AG04449 (cell line): Measurements from ENCODE around the gene CLASRP.
A peak's percentile ranks its signal among the peaks of the same experiment; 100 is the strongest.

Experiments
- CTCF ChIA-PET: fragments of 350-600 bp; formaldehyde crosslinking; extraction: SDS; loops from one replicate; lab custom pipeline; 2021; ENCODE audit warnings: antibody characterized with exemption; lab: Yijun Ruan, JAX
- POLR2A ChIA-PET: fragments of 400-600, 350-600 bp; formaldehyde crosslinking; extraction: SDS; loops from one replicate; lab custom pipeline; 2020; ENCODE audit warnings: antibody characterized with exemption, inconsistent platforms; lab: Yijun Ruan, JAX
- DNase-seq: peaks from one replicate; pipeline ENCODE4 v3.0.0-alpha.2; 2010; ENCODE audit warnings: low read depth, low spot score
- H3K4me3 ChIP-seq: 2 replicates; pipeline ENCODE4 v1.5.1; 2011; ENCODE audit warnings: low read depth, mild to moderate bottlenecking, control low read depth, low read length
- CTCF ChIP-seq: IDR thresholded peaks from one replicate; pipeline ENCODE4 v1.5.1; 2011; ENCODE audit warnings: mild to moderate bottlenecking, moderate library complexity, low read length, control low read depth, inconsistent platforms; ENCODE audit not compliant: insufficient read depth; ENCODE audit errors: missing control alignments

CLASRP gene

GRCh38 chr19:45091031-45091923 is 52.4 kb downstream of the CLASRP start:
- peak; percentile 91 for DNase-seq
- no peak for TF ChIP-seq CTCF
- H3K4me3 ChIP-seq = peak overlapping the region; percentile 92
- CTCF ChIA-PET = interaction anchor here (0.7 to 5.1 kb wide), 12 partner anchors 11 to 185 kb away, joined by 3 to 37 read pairs (median 3); partner anchors contain the start of genes BLOC1S3 and TRAPPC6A
- POLR2A ChIA-PET = interaction anchor here (0.6 to 2.3 kb wide), 4 partner anchors 8 to 137 kb away, joined by 4 to 16 read pairs (median 6); partner anchors contain the start of genes BLOC1S3 and TRAPPC6A

- peak; percentile 69 for DNase-seq
- TF ChIP-seq CTCF = peak; percentile 53
- CTCF ChIA-PET = interaction anchor here (0.7 to 5.1 kb wide), 10 partner anchors 14 to 187 kb away, joined by 3 to 37 read pairs (median 4); partner anchors contain the start of genes BLOC1S3, GEMIN7, TRAPPC6A and ZNF296
- POLR2A ChIA-PET = interaction anchor here (0.6 to 2.3 kb wide), 6 partner anchors 14 to 309 kb away, joined by 3 to 16 read pairs (median 4); partner anchors contain the start of genes BLOC1S3, GEMIN7 and TRAPPC6A
- H3K4me3 ChIP-seq = peak within 1 kb of the TSS; percentile 92
Measured at GRCh38 chr19:45092747-45093678, 54.2 kb downstream of the CLASRP start, which contains the start of gene PPP1R37. Gene PPP1R37, plus strand, starts transcription at chr19:45093179. Its CDS starts 147 bp downstream, at chr19:45093326.

- no peak for DNase-seq
- ChIA-PET CTCF (no interaction called here), POLR2A (no interaction called here)
- peak overlapping the region; percentile 92 for H3K4me3 ChIP-seq
- no peak for TF ChIP-seq CTCF
Measured at GRCh38 chr19:45094137-45094536, 55.3 kb downstream of the CLASRP start.

- CTCF ChIA-PET = no interaction called here
- no peak for DNase-seq
- H3K4me3 ChIP-seq = peak overlapping the region; percentile 25
- no peak for TF ChIP-seq CTCF
- POLR2A ChIA-PET = no interaction called here
Measured at GRCh38 chr19:45094707-45095106, 55.9 kb downstream of the CLASRP start.

GRCh38 chr19:45095496-45096413 is 56.9 kb downstream of the CLASRP start:
- ChIA-PET CTCF (no interaction called here), POLR2A (no interaction called here)
- no peak overlapping the region for H3K4me3 ChIP-seq
- DNase-seq = no peak
- TF ChIP-seq CTCF = no peak
